ENCODE data around the gene PCBP3. TPM values are rescaled to one million over a fixed set of nuclear protein-coding genes. Genes with fewer than 3 reads are reported as not detected.
"Not testable (repeated sequence)": the region's sequence is repeated elsewhere in the genome, so short reads cannot be mapped to it uniquely, and the experiment has no call there.

Gene PCBP3
- total RNA-seq, 2 experiments from 2014 or later, result 1.3 to 2.2 TPM

DNA sequence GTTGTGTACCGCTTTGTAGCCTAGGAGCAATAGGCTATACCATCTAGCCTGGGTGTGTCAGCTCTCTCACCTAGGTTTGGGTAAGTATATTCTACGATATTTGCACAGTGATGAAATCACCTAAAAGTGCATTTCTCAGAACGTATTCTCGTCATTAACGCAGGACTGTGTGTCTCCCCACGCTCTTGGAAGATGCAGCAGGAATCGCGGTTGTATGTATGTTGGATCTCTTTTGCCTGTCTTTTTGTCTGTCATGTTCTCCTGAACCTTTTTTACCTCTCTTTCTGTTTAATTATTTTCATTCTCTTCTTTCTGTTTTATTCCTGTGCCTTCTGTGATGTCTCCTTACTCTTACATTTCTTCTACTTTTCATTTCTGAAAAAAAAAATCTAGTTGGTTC lies 197.5 kb downstream of the PCBP3 start:
- H3K9me3 Mint-ChIP-seq (ENCODE audit: low read depth), result peaks cover 4% of the 10 kb centered on the region
- peaks cover 2% of the 10 kb centered on the region for H3K36me3 Mint-ChIP-seq
- no peak overlapping the region for H3K4me3 Mint-ChIP-seq

DNA sequence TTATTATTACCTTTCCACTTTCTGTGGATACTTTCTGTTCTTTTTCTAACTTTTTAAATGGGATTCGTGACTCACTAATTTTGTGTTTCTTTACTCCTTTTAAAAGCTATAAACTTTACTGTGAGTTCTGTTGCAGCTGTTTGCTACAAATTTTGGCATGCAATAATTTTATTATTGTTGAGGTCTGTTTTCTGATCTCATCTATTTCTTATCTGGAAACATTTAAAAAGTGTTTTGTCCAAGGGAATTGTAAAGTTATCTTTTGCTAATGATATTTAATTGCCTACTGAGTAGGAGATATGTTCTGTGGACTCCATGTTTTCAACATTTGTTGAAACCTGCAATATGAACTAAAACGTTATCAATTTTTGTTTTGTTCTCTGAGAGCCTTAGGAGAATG lies 199.9 kb downstream of the PCBP3 start:
- H3K4me3 Mint-ChIP-seq, result no peak overlapping the region
- H3K27ac Mint-ChIP-seq, result no peak overlapping the region
- H3K4me1 Mint-ChIP-seq, result peaks cover 5% of the 10 kb centered on the region
- CTCF ChIA-PET, result no interaction called here
- ATAC-seq (no peak), DNase-seq (no peak)
- H3K27me3 Mint-ChIP-seq, result peaks cover 47% of the 10 kb centered on the region
- H3K9me3 Mint-ChIP-seq (ENCODE audit: low read depth), result peaks cover 4% of the 10 kb centered on the region
- H3K36me3 Mint-ChIP-seq, result peaks cover 2% of the 10 kb centered on the region

More for the DNA sequence above, 197.5 kb downstream of the PCBP3 start:
- ATAC-seq (no peak), DNase-seq (no peak)
- Mint-ChIP-seq H3K27me3 (peaks cover 29% of the 10 kb centered on the region), H3K4me1 (peaks cover 5% of the 10 kb centered on the region), H3K27ac (no peak overlapping the region)
- CTCF ChIA-PET, result no interaction called here

GRCh38 chr21:45844181-45844580 lies 200.7 kb downstream of the PCBP3 start:
- Mint-ChIP-seq H3K36me3 (peaks cover 2% of the 10 kb centered on the region), H3K4me1 (peaks cover 5% of the 10 kb centered on the region)
- DNase-seq, result no peak

DNA sequence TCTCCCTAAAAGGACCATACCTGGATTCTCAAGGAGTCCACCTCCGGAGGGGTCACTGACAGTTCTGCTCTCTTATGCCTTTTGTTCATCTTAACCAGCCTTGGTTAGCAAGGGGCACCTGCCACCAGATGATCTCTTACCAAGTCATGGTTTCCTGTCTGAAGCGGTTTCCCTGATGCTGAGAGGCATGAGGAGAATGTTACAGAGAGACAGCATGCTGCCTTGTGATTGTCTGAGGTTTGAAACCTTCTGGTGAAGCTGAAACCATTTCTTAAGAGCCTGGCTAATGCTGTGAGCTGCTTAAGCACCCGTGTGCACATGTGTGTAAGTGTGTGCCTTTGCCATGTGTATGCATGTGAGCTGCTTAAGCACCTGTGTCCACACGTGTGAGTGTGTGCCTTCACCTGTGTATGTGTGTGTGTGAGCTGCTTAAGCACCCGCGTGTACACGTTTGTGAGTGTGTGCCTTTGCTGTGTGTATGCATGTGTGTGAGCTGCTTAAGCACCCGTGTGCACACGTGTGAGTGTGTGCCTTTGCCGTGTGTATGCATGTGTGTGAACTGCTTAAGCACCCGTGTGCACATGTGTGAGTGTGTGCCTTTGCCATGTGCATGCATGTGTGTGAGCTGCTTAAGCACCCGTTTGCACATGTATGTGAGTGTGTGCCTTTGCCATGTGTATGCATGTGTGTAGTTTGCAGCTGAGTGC lies 201.7 kb downstream of the PCBP3 start:
- H3K27ac Mint-ChIP-seq, result no peak overlapping the region
- DNase-seq (no peak), ATAC-seq (no peak)
- no peak overlapping the region for H3K4me3 Mint-ChIP-seq
- peaks cover 4% of the 10 kb centered on the region for H3K9me3 Mint-ChIP-seq (ENCODE audit: low read depth)
- peaks cover 2% of the 10 kb centered on the region for H3K36me3 Mint-ChIP-seq
- peaks cover 5% of the 10 kb centered on the region for H3K4me1 Mint-ChIP-seq
- CTCF ChIA-PET, result no interaction called here
- peaks cover 53% of the 10 kb centered on the region for H3K27me3 Mint-ChIP-seq

More at GRCh38 chr21:45844181-45844580, 200.7 kb downstream of the PCBP3 start:
- ATAC-seq, result no peak
- Mint-ChIP-seq H3K27me3 (peaks cover 46% of the 10 kb centered on the region), H3K27ac (no peak overlapping the region), H3K9me3 (ENCODE audit: low read depth) (peaks cover 4% of the 10 kb centered on the region), H3K4me3 (no peak overlapping the region)
- CTCF ChIA-PET, result no interaction called here

- Mint-ChIP-seq H3K4me3 (no peak overlapping the region), H3K36me3 (peaks cover 2% of the 10 kb centered on the region)
- CTCF ChIA-PET, result no interaction called here
Observed at GRCh38 chr21:45845770-45846090, 202.2 kb downstream of the PCBP3 start.

GRCh38 chr21:45846373-45847160 lies 203.0 kb downstream of the PCBP3 start:
- Mint-ChIP-seq H3K4me3 (no peak overlapping the region), H3K36me3 (no peaks in the 10 kb centered on the region), H3K27ac (no peak overlapping the region), H3K27me3 (peaks cover 59% of the 10 kb centered on the region), H3K9me3 (ENCODE audit: low read depth) (no peaks in the 10 kb centered on the region), H3K4me1 (peaks cover 5% of the 10 kb centered on the region)
- ATAC-seq (no peak), DNase-seq (no peak)
- CTCF ChIA-PET, result no interaction called here

More at GRCh38 chr21:45845770-45846090, 202.2 kb downstream of the PCBP3 start:
- DNase-seq, result no peak
- Mint-ChIP-seq H3K4me1 (peaks cover 5% of the 10 kb centered on the region), H3K9me3 (ENCODE audit: low read depth) (peaks cover 4% of the 10 kb centered on the region), H3K27me3 (peaks cover 55% of the 10 kb centered on the region), H3K27ac (no peak overlapping the region)
- ATAC-seq, result no peak

- CTCF ChIA-PET, result no interaction called here
- no peaks in the 10 kb centered on the region for H3K9me3 Mint-ChIP-seq (ENCODE audit: low read depth)
- DNase-seq, result no peak
- no peak for ATAC-seq
- peaks cover 60% of the 10 kb centered on the region for H3K27me3 Mint-ChIP-seq
- H3K4me3 Mint-ChIP-seq, result no peak overlapping the region
- no peaks in the 10 kb centered on the region for H3K36me3 Mint-ChIP-seq
- H3K4me1 Mint-ChIP-seq, result peaks cover 5% of the 10 kb centered on the region
- H3K27ac Mint-ChIP-seq, result no peak overlapping the region
Observed at GRCh38 chr21:45847870-45848269, 204.3 kb downstream of the PCBP3 start.

DNA sequence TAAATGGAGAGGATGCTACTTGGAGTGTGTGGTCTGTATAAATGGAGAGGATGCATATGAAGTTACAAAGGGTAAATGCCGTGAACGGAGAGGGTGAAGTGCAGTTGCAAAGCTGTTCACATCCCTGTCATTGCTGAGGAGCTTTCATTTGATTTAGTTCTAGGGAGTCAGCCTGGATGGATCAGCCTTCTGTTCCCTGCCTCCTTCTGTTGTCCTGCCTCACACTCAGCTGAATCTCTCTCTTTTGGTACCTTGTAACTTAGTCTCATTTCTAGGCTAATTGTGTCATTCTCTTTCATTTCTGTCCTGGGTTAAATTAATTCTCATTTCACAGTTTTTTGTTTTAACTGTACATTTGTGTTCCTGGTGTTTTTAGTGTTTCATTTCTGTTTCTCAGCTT lies 204.8 kb downstream of the PCBP3 start:
- CTCF ChIA-PET, result no interaction called here
- no peak for ATAC-seq

GRCh38 chr21:45848805-45849204 lies 205.3 kb downstream of the PCBP3 start:
- no peaks in the 10 kb centered on the region for H3K9me3 Mint-ChIP-seq (ENCODE audit: low read depth)
- H3K36me3 Mint-ChIP-seq, result no peaks in the 10 kb centered on the region
- no peak overlapping the region for H3K4me3 Mint-ChIP-seq
- DNase-seq (no peak), ATAC-seq (no peak)
- peaks cover 57% of the 10 kb centered on the region for H3K27me3 Mint-ChIP-seq
- CTCF ChIA-PET, result no interaction called here
- H3K4me1 Mint-ChIP-seq, result peaks cover 5% of the 10 kb centered on the region
- H3K27ac Mint-ChIP-seq, result no peak overlapping the region

More for the DNA sequence above, 204.8 kb downstream of the PCBP3 start:
- no peak for DNase-seq
- H3K4me3 Mint-ChIP-seq, result no peak overlapping the region
- H3K4me1 Mint-ChIP-seq, result peaks cover 5% of the 10 kb centered on the region
- H3K27me3 Mint-ChIP-seq, result peaks cover 59% of the 10 kb centered on the region
- no peak overlapping the region for H3K27ac Mint-ChIP-seq
- H3K36me3 Mint-ChIP-seq, result no peaks in the 10 kb centered on the region
- no peaks in the 10 kb centered on the region for H3K9me3 Mint-ChIP-seq (ENCODE audit: low read depth)

- Mint-ChIP-seq H3K36me3 (no peaks in the 10 kb centered on the region), H3K27ac (no peak overlapping the region), H3K4me3 (no peak overlapping the region), H3K4me1 (peaks cover 5% of the 10 kb centered on the region), H3K9me3 (ENCODE audit: low read depth) (no peaks in the 10 kb centered on the region), H3K27me3 (peaks cover 54% of the 10 kb centered on the region)
- ATAC-seq (no peak), DNase-seq (no peak)
- CTCF ChIA-PET, result no interaction called here
Observed at GRCh38 chr21:45849651-45850050, 206.1 kb downstream of the PCBP3 start.

- DNase-seq (no peak), ATAC-seq (no peak)
- Mint-ChIP-seq H3K4me1 (peaks cover 4% of the 10 kb centered on the region), H3K27me3 (peaks cover 54% of the 10 kb centered on the region), H3K27ac (no peak overlapping the region), H3K4me3 (no peak overlapping the region), H3K36me3 (no peaks in the 10 kb centered on the region), H3K9me3 (ENCODE audit: low read depth) (no peaks in the 10 kb centered on the region)
- CTCF ChIA-PET, result no interaction called here
Observed at GRCh38 chr21:45850181-45850580, 206.7 kb downstream of the PCBP3 start.

DNA sequence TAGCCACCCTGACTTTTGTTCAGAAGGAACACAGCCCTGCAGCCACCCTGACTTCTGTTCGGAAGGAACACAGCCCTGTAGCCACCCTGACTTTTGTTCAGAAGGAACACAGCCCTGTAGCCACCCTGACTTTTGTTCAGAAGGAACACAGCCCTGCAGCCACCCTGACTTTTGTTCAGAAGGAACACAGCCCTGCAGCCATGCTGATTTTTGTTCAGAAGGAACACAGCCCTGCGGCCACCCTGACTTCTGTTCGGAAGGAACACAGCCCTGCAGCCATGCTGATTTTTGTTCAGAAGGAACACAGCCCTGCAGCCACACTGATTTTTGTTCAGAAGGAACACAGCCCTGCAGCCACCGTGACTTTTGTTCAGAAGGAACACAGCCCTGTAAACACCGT lies 208.9 kb downstream of the PCBP3 start:
- H3K4me3 Mint-ChIP-seq; H3K36me3 Mint-ChIP-seq; H3K27ac Mint-ChIP-seq; ATAC-seq; H3K9me3 Mint-ChIP-seq (ENCODE audit: low read depth); CTCF ChIA-PET; DNase-seq; H3K4me1 Mint-ChIP-seq: not testable (repeated sequence)
- peaks cover 38% of the 10 kb centered on the region for H3K27me3 Mint-ChIP-seq

DNA sequence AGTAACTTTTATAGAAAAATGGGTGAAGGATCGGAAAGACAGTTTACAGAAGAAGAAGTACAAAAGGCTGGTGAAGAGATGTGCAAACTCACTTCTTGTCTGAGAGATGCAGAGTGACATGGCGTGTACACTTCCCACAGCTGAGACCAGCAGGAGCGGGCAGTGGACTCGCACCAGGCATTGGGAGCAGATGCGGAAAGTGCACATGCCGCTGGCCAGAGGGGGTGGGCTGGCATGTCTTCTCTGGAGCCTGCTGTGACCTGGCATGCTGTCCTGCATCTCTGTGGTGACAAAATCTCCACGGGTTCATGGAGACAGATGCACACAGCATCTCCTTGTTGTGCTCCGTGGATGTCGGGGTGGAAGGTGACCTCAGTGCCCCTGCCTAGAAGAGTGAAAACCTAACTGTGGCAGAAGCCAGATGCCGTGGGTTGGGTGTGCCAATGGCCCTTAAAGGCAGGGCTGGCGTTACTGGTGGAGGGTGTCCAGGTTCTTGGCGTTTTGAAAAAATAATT lies 209.4 kb downstream of the PCBP3 start:
- no peak for ATAC-seq
- Mint-ChIP-seq H3K36me3 (no peaks in the 10 kb centered on the region), H3K4me1 (no peaks in the 10 kb centered on the region), H3K9me3 (ENCODE audit: low read depth) (no peaks in the 10 kb centered on the region), H3K27ac (no peak overlapping the region), H3K27me3 (peaks cover 34% of the 10 kb centered on the region), H3K4me3 (no peak overlapping the region)
- DNase-seq, result no peak
- CTCF ChIA-PET, result no interaction called here

- Mint-ChIP-seq H3K27ac (no peak overlapping the region), H3K4me3 (no peak overlapping the region), H3K4me1 (no peaks in the 10 kb centered on the region), H3K9me3 (ENCODE audit: low read depth) (no peaks in the 10 kb centered on the region), H3K36me3 (no peaks in the 10 kb centered on the region), H3K27me3 (peaks cover 28% of the 10 kb centered on the region)
- CTCF ChIA-PET, result no interaction called here
- no peak for DNase-seq
- no peak for ATAC-seq
Observed at GRCh38 chr21:45853703-45854342, 210.3 kb downstream of the PCBP3 start.
